ENCODE data around the gene APPL2. TPM values are rescaled to one million over a fixed set of nuclear protein-coding genes. Genes with fewer than 3 reads are reported as not detected.

APPL2 gene
- polyA plus RNA-seq, 2 of the 4 experiments (the other 2 are of a cell fraction): 24.1 to 62.6 TPM

DNA sequence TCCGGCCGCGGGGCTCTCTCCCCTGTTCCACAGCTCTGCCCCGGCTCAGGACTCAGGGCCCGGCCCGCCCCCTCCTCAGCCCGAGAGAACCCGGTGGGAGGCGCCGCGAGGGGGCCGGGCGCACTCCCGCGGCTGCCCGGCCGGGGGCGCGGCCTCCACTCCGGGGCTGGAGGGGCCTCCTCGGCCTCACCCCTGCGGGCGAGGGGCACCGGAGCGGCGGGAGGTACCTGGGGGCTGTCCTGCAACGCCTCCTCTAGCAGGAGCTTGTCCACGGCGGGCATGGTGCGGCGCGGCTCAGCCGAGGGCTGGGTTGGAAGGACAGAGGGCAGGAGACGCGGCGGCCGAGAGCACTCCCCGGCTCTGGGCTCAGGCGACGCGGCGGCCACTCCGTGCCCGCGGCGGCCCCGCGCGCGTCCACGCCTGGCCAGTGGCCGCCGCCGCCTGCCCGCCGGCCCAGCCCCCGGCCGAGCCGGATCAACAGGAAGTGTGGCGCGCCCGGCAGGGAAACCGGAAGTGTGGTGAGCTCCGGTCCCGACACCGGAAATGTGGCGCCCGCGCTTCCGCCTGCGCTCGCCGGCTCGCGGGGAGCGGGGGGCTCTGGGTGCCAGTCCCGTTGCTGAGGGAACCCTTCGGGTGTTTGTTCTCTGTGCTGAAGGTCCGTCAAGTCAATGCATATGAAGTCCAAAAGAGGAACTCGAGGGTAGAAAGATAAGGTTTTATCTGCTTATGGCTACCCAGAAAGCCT lies at the start of gene APPL2 (continued):
- TF ChIP-seq ZC3H11A (IDR thresholded peaks at IDR 0.05) (no peak), ZSCAN20 (CRISPR knock-in tag; IDR thresholded peaks at IDR 0.05) (no peak), POLR2A (IDR thresholded peaks at IDR 0.05; ENCODE audit: low read length) (peak; percentile 82), NPAS2 (CRISPR knock-in tag; IDR thresholded peaks at IDR 0.05; ENCODE audit: borderline replicate concordance) (no peak), JUNB (IDR thresholded peaks at IDR 0.05) (no peak), HOXB5 (CRISPR knock-in tag; IDR thresholded peaks at IDR 0.05) (no peak), RAD21 (conservative IDR thresholded peaks at IDR 0.05 in 1 of 2, IDR thresholded peaks at IDR 0.05 in 1 of 2) (peak in 1 of 2 experiments; percentile 45; a peak in 1 of 5 replicates), BHLHE40 (IDR thresholded peaks at IDR 0.05; ENCODE audit: low read depth, low read length) (no peak), EP300 (IDR thresholded peaks at IDR 0.05) (no peak), SREBF2 (IDR thresholded peaks at IDR 0.05) (no peak), SMC3 (IDR thresholded peaks at IDR 0.05) (peak; percentile 44; the same call in 2 of the 3 replicates), MYC (IDR thresholded peaks at IDR 0.05; ENCODE audit: borderline replicate concordance, low read length) (no peak; the same call in 1 of the 2 replicates), HEYL (CRISPR knock-in tag; IDR thresholded peaks at IDR 0.05) (no peak), ATOH8 (CRISPR knock-in tag; IDR thresholded peaks at IDR 0.05; ENCODE audit: low read depth) (no peak), HOXB13 (CRISPR knock-in tag; IDR thresholded peaks at IDR 0.05; ENCODE audit: low read depth) (no peak), FOXS1 (CRISPR knock-in tag; IDR thresholded peaks at IDR 0.05) (no peak), PBX3 (IDR thresholded peaks at IDR 0.05) (0 out of 2 replicates have a peak, but pooled peaks have one; percentile 15), ZFP36 (IDR thresholded peaks at IDR 0.05; ENCODE audit: borderline replicate concordance, partially characterized antibody) (no peak), ZNF302 (CRISPR knock-in tag; IDR thresholded peaks at IDR 0.05) (no peak), RCOR1 (IDR thresholded peaks at IDR 0.05; ENCODE audit: low read depth, low read length) (no peak), HOXA7 (CRISPR knock-in tag; IDR thresholded peaks at IDR 0.05) (no peak), CHD4 (IDR thresholded peaks at IDR 0.05; ENCODE audit: borderline replicate concordance) (no peak), FOSL2 (IDR thresholded peaks at IDR 0.05) (no peak), FOSL2 (CRISPR knock-in tag; IDR thresholded peaks at IDR 0.05) (no peak; the same call in 1 of the 2 replicates), EHF (CRISPR knock-in tag; IDR thresholded peaks at IDR 0.05) (no peak)
- TF ChIP-seq, protein P1, sequence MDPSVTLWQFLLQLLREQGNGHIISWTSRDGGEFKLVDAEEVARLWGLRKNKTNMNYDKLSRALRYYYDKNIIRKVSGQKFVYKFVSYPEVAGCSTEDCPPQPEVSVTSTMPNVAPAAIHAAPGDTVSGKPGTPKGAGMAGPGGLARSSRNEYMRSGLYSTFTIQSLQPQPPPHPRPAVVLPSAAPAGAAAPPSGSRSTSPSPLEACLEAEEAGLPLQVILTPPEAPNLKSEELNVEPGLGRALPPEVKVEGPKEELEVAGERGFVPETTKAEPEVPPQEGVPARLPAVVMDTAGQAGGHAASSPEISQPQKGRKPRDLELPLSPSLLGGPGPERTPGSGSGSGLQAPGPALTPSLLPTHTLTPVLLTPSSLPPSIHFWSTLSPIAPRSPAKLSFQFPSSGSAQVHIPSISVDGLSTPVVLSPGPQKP (IDR thresholded peaks at IDR 0.05; ENCODE audit: low read depth, low read length): no peak
- TF ChIP-seq, protein P2, sequence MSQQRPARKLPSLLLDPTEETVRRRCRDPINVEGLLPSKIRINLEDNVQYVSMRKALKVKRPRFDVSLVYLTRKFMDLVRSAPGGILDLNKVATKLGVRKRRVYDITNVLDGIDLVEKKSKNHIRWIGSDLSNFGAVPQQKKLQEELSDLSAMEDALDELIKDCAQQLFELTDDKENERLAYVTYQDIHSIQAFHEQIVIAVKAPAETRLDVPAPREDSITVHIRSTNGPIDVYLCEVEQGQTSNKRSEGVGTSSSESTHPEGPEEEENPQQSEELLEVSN (IDR thresholded peaks at IDR 0.05; ENCODE audit: borderline replicate concordance, low read depth): no peak; the same call in 1 of the 2 replicates

DNA sequence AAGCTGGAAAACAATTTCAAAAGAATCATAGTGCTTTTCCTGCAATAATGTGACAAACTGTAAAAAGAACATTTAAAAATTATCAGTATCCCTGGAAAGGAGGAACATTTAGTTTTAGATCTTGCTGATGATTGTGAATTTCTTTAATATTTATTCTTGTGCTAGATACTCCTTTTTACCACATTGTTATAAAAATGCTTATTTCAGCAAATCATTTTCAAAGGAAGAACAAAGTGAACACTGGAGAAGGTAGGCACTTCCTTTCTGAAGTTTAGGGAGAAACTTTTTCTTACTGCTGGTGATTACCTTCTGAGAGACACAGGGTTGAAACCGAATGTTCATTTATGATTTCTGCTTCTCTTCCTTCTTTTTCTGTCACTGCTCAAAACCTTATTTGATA lies 49.4 kb upstream of the APPL2 start:
- H3K4me3 ChIP-seq: no peak overlapping the region
- no peak for ATAC-seq
- TF ChIP-seq HDAC2 (IDR thresholded peaks at IDR 0.05) (no peak), CHD2 (IDR thresholded peaks at IDR 0.05; ENCODE audit: low read length, partially characterized antibody) (no peak), REST (IDR thresholded peaks at IDR 0.05) (no peak), HOXB5 (CRISPR knock-in tag; IDR thresholded peaks at IDR 0.05) (no peak), KDM5A (IDR thresholded peaks at IDR 0.05) (no peak), JUN (IDR thresholded peaks at IDR 0.05) (no peak), POLR2AphosphoS2 (conservative IDR thresholded peaks at IDR 0.05; ENCODE audit: low read length) (no peak), MAFK (IDR thresholded peaks at IDR 0.05; ENCODE audit: partially characterized antibody) (peak; percentile 79)
- no peaks in the 10 kb centered on the region for H3K9me3 ChIP-seq
- H3K4me1 ChIP-seq: peaks cover 21% of the 10 kb centered on the region
- FAIRE-seq: no peak
- H3K4me2 ChIP-seq: no peak overlapping the region
- DNase-seq (ENCODE audit: low read depth in 1 of 2, low spot score in 1 of 2): no peak
- WGBS (ENCODE audit: missing lambda C conversion rate): 83% methylated on average over 1 of the region's 1 CpG
- no peak overlapping the region for H3K27ac ChIP-seq
- ChIA-PET CTCF (no interaction called here), POLR2A (no interaction called here)

Measured in A549 (cell line).